ENCODE measurements around the gene HINFP. TPM values are rescaled to one million over a fixed set of nuclear protein-coding genes. Genes with fewer than 3 reads are reported as not detected.
"Not testable (repeated sequence)": the region's sequence is repeated elsewhere in the genome, so short reads cannot be mapped to it uniquely, and the experiment has no call there.

Gene HINFP
- total RNA-seq, 4 donors from 2014 or later = 24.0 to 37.7 (median 33.2) TPM

DNA sequence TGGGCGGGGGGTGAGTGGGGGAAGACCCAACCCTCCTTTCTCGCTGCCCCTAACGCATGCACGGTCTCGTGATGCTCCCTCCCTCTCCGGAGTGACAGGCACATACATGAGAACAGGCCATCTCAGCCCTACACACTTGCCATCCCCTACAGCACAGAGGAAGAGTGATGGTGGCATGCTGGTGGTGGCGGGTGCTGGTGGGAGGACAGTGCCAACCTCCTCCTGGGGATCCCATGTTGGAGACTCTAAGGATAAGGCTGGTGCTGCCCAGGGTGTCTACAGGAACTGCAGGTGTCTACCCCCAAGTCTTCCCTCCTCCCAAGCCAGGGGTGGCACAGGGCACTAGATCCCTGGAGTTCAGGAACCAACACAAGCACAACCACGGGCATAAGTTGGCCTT lies 40.5 kb downstream of the HINFP start:
- Histone ChIP-seq H3K27me3 (no peaks in the 10 kb centered on the region), H3K9me3 (no peaks in the 10 kb centered on the region), H3K4me3 (replicated peaks in 1 of 3) (no peak overlapping the region), H3K36me3 (no peaks in the 10 kb centered on the region), H3K27ac (no peak overlapping the region), H3K4me1 (peaks cover 16 to 20% of the 10 kb centered on the region in 2 donors)
- 86 to 97% methylated on average over 8 of the region's 8 CpGs for WGBS, 2 donors
- no peak for TF ChIP-seq POLR2A (IDR thresholded peaks at IDR 0.05)
- intact Hi-C loops (cut with DNase I) = no loop called here
- no peak for DNase-seq

DNA sequence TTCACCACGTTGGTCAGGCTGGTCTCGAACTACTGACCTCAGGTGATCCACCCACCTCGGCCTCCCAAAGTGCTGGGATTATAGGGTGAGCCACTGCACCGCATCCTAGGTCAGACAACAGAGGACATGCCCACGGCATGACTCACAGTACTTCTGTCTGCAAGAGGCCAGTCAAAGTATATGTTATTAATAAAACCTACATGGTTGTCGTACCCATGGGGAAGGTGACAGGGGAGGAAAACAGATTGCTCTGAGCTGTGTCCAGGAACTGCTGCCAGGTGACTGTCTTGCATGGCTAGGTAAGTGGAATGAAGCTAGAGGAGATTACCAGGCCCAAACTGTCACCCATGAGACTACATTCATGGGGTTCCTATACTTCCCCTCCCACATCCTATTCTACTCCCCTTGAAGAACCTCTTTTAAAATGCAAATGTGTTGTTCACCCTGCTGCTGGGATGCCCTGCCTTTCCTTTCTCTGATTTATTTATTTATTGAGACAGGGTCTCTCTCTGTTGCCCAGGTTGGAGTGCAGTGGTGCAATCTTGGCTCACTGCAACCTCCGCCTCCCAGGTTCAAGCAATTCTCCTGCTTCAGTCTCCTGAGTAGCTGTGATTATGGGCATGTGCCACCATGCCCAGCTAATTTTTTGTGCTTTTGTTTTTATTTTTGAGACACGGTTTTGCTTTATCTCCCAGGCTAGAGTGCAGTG lies 45.1 kb downstream of the HINFP start:
- Histone ChIP-seq H3K9me3 (no peaks in the 10 kb centered on the region), H3K27ac (peak overlapping the region; percentile 86 to 98 (median 88)), H3K36me3 (no peaks in the 10 kb centered on the region), H3K4me3 (replicated peaks in 1 of 3) (no peak overlapping the region), H3K4me1 (peaks cover 32 to 41% of the 10 kb centered on the region in 2 donors), H3K27me3 (no peaks in the 10 kb centered on the region)
- 31 to 51% methylated on average over 8 of the region's 8 CpGs for WGBS, 2 donors
- no peak for TF ChIP-seq POLR2A (IDR thresholded peaks at IDR 0.05)
- intact Hi-C loops (cut with DNase I) = no loop called here
- peak; percentile 88 to 92 for DNase-seq

DNA sequence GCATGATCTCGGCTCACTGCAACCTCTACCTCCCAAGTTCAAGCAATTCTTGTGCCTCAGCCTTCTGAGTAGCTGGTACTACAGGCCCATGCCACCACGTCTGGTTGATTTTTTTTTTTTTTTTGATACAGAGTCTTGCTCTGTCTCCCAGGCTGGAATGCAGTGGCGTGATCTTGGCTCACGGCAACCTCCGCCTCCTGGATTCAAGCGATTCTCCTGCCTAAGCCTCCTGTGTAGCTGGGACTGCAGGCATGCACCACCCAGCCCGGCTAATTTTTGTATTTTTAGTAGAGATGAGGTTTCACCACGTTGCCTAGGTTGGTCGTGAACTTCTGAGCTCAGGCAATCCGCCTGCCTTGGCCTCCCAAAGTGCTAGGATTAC lies 45.7 kb downstream of the HINFP start:
- H3K9me3 ChIP-seq; intact Hi-C loops (cut with DNase I); H3K27me3 ChIP-seq; H3K4me3 ChIP-seq (replicated peaks in 1 of 3); H3K36me3 ChIP-seq: not testable (repeated sequence)
- 57% methylated on average over 10 of the region's 10 CpGs for WGBS, 2 donors
- peaks cover 32 to 41% of the 10 kb centered on the region in 2 donors for H3K4me1 ChIP-seq
- peak; percentile 54 to 65 for DNase-seq
- H3K27ac ChIP-seq = peak overlapping the region; percentile 86 to 98 (median 88)

DNA sequence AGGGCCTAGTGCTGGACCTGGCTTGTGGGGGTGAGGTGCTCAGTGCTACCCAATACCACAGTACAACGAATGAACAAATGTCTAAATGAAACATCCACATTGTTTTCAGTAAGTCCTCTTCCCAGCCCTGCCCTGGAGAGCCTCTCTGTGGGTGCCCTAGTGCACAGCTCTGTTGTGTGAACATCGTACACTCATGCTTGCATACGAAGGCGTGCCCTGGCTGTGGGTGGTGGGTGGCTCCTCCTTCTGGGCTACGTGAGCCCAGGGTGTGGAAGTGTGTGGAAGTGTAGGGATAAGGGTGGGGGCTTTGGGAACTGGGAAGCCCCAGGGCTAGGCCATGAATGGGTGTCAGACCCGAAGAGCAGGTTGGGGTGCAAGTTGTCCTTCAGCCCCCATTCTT lies 46.6 kb downstream of the HINFP start:
- WGBS, 2 donors = 49 to 57% methylated on average over 6 of the region's 6 CpGs
- peak; percentile 32 to 44 for DNase-seq
- Histone ChIP-seq H3K36me3 (no peaks in the 10 kb centered on the region), H3K9me3 (no peaks in the 10 kb centered on the region), H3K4me1 (peaks cover 32 to 41% of the 10 kb centered on the region in 2 donors), H3K27me3 (no peaks in the 10 kb centered on the region), H3K4me3 (replicated peaks in 1 of 3) (no peak overlapping the region), H3K27ac (peak overlapping the region; percentile 86 to 98 (median 88))
- TF ChIP-seq POLR2A (IDR thresholded peaks at IDR 0.05) = no peak
- TF ChIP-seq, protein P1, sequence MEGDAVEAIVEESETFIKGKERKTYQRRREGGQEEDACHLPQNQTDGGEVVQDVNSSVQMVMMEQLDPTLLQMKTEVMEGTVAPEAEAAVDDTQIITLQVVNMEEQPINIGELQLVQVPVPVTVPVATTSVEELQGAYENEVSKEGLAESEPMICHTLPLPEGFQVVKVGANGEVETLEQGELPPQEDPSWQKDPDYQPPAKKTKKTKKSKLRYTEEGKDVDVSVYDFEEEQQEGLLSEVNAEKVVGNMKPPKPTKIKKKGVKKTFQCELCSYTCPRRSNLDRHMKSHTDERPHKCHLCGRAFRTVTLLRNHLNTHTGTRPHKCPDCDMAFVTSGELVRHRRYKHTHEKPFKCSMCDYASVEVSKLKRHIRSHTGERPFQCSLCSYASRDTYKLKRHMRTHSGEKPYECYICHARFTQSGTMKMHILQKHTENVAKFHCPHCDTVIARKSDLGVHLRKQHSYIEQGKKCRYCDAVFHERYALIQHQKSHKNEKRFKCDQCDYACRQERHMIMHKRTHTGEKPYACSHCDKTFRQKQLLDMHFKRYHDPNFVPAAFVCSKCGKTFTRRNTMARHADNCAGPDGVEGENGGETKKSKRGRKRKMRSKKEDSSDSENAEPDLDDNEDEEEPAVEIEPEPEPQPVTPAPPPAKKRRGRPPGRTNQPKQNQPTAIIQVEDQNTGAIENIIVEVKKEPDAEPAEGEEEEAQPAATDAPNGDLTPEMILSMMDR (IDR thresholded peaks at IDR 0.05) = no peak
- intact Hi-C loops (cut with DNase I) = no loop called here

DNA sequence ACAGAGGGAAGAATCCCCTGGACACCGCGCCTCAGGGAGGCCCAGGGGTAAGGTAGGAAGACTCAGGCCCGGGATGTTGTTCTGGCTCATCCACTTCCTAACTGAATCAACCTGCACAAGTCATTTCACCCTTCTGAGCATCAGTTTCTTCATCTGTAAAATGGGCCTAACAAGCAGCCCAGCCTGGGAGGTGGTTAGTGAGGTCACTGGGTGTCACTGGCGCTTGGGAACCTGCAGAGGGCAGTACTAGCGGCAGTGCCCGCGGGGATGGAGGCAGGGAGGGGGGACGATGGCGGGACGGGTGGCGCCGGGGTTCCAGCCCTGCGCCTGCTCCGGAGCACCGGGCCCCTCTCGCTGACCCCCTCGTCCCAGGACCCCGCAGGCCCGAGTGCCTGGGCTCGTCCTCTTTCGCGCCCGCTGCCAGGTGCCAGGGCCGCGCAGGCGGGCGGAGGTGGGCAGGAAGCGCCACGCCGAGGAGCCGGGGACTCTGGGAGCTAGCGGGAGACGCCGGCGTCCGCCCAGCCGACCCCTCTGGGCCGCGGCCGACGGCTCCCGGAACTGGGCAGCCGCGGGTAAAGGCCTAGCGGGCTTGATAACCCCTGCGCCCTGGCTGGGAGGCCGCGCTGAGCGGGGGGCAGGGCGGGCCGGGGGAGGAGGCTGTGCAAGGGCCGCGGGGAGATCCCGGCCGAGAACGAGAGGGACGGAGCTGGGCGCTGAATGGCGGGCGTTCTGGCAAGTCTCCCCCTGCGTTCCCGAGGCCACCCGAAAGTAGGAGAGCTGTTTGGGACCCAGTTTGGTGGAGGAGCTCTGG lies 47.3 kb downstream of the HINFP start, which contains the start of gene NLRX1:
TSS of gene NLRX1 (plus strand) at position 255 of the 811 bp plus-strand sequence. CDS start 2,679 bp downstream, outside the sequence.
- intact Hi-C loops (cut with DNase I) = no loop called here
- Histone ChIP-seq H3K4me3 (replicated peaks in 1 of 3) (peak within 1 kb of the TSS; percentile 61 to 80 (median 79)), H3K9me3 (no peaks in the 10 kb centered on the region), H3K27ac (peak within 1 kb of the TSS; percentile 86 to 98 (median 88)), H3K27me3 (no peaks in the 10 kb centered on the region), H3K36me3 (no peaks in the 10 kb centered on the region), H3K4me1 (peaks cover 32 to 41% of the 10 kb centered on the region in 2 donors)
- peak; percentile 79 to 86 for DNase-seq
- 14 to 15% methylated on average over 14 to 17 of the region's 63 CpGs for WGBS, 2 donors
- TF ChIP-seq, protein P1 (IDR thresholded peaks at IDR 0.05) = peak; percentile 68 to 92 (median 82)
- TF ChIP-seq POLR2A (IDR thresholded peaks at IDR 0.05) = peak in 1 of 2 donors; percentile 72

DNA sequence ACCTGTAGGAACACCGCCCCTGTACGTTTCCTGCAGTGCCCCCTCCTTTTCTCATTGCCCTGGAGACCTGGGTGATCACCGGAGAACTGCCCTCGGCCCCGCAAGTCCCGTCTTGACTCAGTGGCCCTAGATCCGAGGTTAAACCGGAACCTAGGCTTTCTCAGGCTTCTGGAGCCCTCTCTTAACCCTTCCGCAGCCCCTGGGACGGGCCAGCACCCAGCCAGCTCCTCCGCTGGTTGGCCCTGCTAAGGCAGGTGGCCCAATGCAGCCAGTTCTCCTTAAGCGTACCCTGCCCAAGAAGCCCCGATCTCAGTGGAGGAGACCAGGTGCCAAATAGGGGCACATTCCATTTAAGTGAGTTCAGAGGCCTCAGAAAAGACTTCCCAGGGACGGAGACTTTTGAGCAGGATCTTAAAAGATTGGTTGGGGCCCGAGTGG lies 47.9 kb downstream of the HINFP start:
- Histone ChIP-seq H3K9me3 (no peaks in the 10 kb centered on the region), H3K27ac (peak overlapping the region; percentile 86 to 98 (median 88)), H3K36me3 (peaks cover 0 to 3% of the 10 kb centered on the region in 2 donors), H3K4me1 (peaks cover 32 to 41% of the 10 kb centered on the region in 2 donors), H3K4me3 (replicated peaks in 1 of 3) (peak overlapping the region; percentile 61 to 80 (median 79)), H3K27me3 (no peaks in the 10 kb centered on the region)
- DNase-seq = peak; percentile 47 to 51
- 14 to 22% methylated on average over 13 to 15 of the region's 15 CpGs for WGBS, 2 donors
- TF ChIP-seq POLR2A (IDR thresholded peaks at IDR 0.05) = peak in 1 of 2 donors; percentile 28
- TF ChIP-seq, protein P1 (IDR thresholded peaks at IDR 0.05) = no peak
- intact Hi-C loops (cut with DNase I) = no loop called here

Data from thyroid gland (tissue), 4 donors.